NT2/D1 (cell line): ENCODE measurements around the gene MERTK.
"Not testable (repeated sequence)": the region's sequence is repeated elsewhere in the genome, so short reads cannot be mapped to it uniquely, and the experiment has no call there.

Source experiments
- DNase-seq: peaks from one replicate; pipeline ENCODE4 v3.0.0-alpha.2; 2011; ENCODE audit warnings: low read depth, low spot score
- H3K27me3 ChIP-seq: 2 replicates; pipeline ENCODE4 v1.6.0; 2011; ENCODE audit warnings: mild to moderate bottlenecking; ENCODE audit not compliant: insufficient read length, insufficient read depth
- H3K36me3 ChIP-seq: 2 replicates; pipeline ENCODE4 v1.6.1; 2011; ENCODE audit warnings: mild to moderate bottlenecking, low read length, mixed read lengths; ENCODE audit not compliant: insufficient read depth, insufficient read length
- H3K4me1 ChIP-seq: 2 replicates; pipeline ENCODE4 v1.5.1; 2011; ENCODE audit not compliant: insufficient read depth, insufficient read length
- H3K4me3 ChIP-seq: 2 replicates; pipeline ENCODE4 v1.5.1; 2011; ENCODE audit warnings: low read depth; ENCODE audit not compliant: insufficient read length
- H3K9ac ChIP-seq: 2 replicates; pipeline ENCODE4 v1.6.0; 2011; ENCODE audit warnings: low read depth; ENCODE audit not compliant: insufficient read length
- H3K9me3 ChIP-seq: 2 replicates; pipeline ENCODE4 v1.5.1; 2011; ENCODE audit warnings: mild to moderate bottlenecking, low read length; ENCODE audit not compliant: insufficient read depth
- SUZ12 ChIP-seq: IDR thresholded peaks from 2 replicates; pipeline ENCODE4 v1.6.1; 2011; ENCODE audit not compliant: insufficient read length, insufficient read depth; ENCODE audit errors: extremely low read depth
- YY1 ChIP-seq: IDR thresholded peaks from 2 replicates; pipeline ENCODE4 v1.6.1; 2011; ENCODE audit not compliant: insufficient read length, insufficient read depth
- ZNF274 ChIP-seq: IDR thresholded peaks from 2 replicates; pipeline ENCODE4 v1.6.1; 2011; ENCODE audit warnings: mild to moderate bottlenecking, low read depth, low read length

Gene MERTK

DNA sequence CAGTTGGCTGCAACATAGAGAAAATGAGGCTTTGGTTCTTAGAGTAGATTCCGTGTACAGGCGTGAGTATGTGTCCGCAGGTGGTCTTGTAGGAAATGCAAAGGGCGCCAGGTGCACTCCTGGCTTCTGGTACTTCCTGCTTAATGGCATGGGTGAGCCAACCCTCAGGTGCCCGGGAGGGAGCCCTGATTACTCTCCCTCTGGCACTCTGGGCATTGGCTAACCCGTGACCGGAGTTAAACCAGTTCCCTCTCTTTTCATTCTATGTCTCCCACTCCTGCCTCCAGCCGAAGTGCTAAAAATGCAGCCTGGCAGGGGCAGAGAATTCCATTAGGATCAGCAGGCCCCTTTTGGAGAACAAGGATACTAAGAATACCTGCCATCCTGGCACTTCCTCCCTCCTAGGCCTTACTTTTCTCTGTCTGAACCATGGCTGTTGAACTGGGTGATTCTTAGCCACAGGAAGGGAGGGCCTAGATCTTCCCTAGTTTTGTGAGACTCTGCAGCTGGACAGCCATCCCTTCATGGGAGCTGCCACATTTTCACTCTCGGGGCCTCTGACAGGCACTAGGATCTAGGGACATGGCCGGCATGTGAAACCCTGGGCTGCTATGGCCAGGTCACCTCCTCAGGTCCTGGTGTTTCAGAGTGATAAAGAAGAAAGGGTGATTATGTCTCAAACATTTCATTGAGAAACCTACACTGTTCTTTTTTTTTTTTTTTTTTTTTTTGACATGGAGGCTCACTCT lies 6.5 kb downstream of the MERTK start:
- Histone ChIP-seq H3K9ac (peak overlapping the region; percentile 4), H3K36me3 (no peaks in the 10 kb centered on the region), H3K27me3 (peaks cover 77% of the 10 kb centered on the region), H3K9me3 (no peaks in the 10 kb centered on the region), H3K4me1 (peaks cover 11% of the 10 kb centered on the region), H3K4me3 (no peak overlapping the region)
- TF ChIP-seq ZNF274 (no peak), SUZ12 (no peak), YY1 (no peak)
- DNase-seq, result no peak

DNA sequence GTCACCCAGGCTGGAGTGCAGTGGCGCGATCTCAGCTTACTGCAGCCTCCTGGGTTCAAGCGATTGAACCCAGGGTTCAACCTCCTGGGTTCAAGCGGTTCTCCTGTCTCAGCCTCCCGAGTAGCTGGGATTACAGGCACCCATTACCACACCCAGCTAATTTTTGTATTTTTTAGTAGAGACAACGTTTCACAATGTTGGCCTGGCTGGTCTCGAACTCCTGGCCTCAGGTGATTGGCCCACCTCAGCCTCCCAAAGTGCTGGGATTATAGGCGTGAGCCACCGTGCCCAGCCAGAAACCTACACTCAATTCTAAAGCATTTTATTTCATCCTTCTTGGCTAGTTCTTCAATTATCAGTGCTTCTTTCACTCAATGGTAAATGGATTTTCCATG lies 7.1 kb downstream of the MERTK start:
- DNase-seq, H3K4me3 ChIP-seq, H3K9me3 ChIP-seq, H3K36me3 ChIP-seq, H3K9ac ChIP-seq: not testable (repeated sequence)
- peaks cover 74% of the 10 kb centered on the region for H3K27me3 ChIP-seq
- peaks cover 11% of the 10 kb centered on the region for H3K4me1 ChIP-seq

DNA sequence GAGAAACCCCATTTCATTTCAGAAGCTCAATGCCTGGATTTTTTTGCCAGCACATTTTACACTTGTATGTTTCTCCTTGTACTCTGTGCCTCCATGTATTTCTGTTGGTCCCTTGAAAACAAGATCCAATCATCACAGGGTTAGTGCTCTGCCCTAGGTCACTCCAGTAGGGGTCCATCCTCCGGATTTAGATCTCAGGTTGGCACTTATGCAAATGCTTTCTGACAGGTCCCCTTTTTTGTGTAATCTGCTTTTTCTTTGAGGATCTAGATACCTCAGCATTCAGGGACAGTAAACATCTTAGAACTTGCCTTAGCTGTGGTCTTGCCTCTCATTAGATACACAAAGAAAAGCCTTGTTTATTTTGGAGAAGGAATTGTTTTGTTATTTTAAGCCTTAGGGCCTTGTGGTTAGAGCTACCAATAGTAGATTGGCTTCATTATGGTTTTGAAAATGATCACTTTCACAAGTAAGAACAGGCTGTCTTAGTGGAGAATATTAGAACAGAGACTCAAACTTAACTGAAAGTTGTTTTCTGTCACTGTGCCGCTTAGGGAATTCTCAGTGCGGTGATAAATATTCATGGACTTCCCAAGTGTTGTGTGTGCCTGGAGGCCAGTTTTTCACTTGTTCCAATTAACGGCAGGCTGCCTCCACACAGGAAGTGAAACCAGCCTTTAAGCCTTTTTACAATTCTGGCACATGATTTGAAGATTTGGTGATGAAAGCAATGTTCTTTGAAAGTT lies 7.8 kb downstream of the MERTK start:
- Histone ChIP-seq H3K4me3 (no peak overlapping the region), H3K27me3 (peaks cover 67% of the 10 kb centered on the region), H3K4me1 (peaks cover 11% of the 10 kb centered on the region), H3K9ac (no peak overlapping the region), H3K36me3 (no peaks in the 10 kb centered on the region), H3K9me3 (no peaks in the 10 kb centered on the region)
- peak; percentile 33 for DNase-seq
- TF ChIP-seq YY1 (no peak), SUZ12 (no peak), ZNF274 (no peak)

DNA sequence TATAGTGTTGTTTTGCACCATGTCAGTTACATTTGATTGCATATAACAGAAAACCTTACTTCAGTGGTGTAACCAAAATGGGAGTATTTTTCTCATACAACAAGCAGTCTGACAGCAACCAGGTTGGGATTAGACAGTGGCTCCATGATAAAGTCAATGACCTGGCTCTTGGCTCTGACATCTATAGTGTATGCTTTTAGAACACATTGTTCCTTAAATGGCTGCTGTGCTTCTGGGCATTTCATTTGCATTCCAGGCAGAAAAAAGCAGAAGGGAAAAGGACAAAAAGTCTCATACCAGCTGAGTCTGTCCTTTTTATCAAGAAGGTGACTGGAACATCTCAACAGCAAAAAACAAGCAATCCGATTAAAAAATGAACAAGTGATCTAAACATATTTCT lies 10.2 kb downstream of the MERTK start:
- peaks cover 11% of the 10 kb centered on the region for H3K4me1 ChIP-seq

DNA sequence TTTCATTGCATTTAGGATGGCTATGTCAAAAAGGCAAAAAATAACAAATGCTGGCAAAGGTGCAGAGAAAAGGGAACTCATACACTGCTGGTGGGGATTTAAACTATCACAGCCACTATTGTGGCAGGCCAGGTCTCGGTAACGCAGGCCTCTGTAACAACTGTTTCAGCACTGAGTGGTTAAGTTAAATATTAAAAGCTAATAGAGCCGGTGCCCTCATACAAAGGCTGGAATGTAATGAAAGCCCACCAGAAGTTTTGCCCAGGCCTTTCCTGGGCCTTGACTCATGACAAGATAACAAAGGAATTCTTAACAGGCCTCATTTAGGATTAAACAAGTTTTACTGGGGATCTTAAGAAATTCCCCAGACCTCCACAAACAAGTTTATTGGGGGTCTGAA lies 10.7 kb downstream of the MERTK start:
- no peak for TF ChIP-seq ZNF274
- TF ChIP-seq YY1, result no peak
- TF ChIP-seq SUZ12, result no peak
- Histone ChIP-seq H3K9ac (no peak overlapping the region), H3K27me3 (peaks cover 49% of the 10 kb centered on the region), H3K9me3 (no peaks in the 10 kb centered on the region), H3K36me3 (no peaks in the 10 kb centered on the region), H3K4me3 (no peak overlapping the region), H3K4me1 (peaks cover 9% of the 10 kb centered on the region)
- no peak for DNase-seq

More for the DNA sequence above, 10.2 kb downstream of the MERTK start:
- no peak overlapping the region for H3K9ac ChIP-seq
- H3K4me3 ChIP-seq, result no peak overlapping the region
- no peaks in the 10 kb centered on the region for H3K36me3 ChIP-seq
- no peak for TF ChIP-seq SUZ12
- TF ChIP-seq ZNF274, result no peak
- TF ChIP-seq YY1, result no peak
- peaks cover 54% of the 10 kb centered on the region for H3K27me3 ChIP-seq
- H3K9me3 ChIP-seq, result no peaks in the 10 kb centered on the region
- DNase-seq, result no peak

DNA sequence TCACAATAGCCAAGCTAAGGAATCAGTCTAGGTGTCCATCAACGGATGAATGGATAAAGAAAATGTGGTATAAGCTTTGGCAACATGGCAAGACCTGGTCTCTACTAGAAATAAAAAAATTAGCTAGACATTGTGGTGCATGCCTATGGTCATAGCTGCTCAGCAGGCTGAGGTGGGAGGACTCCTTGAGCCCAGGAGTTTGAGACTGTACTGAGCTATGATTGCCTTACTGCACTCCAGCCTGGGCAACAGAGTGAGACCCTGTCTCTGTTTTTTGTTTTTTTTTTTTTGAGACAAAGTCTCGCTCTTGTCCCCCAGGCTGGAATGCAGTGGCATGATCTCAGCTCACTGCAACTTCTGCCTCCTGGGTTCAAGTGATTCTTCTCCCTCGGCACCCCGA lies 11.6 kb downstream of the MERTK start:
- not testable (repeated sequence) for H3K4me1 ChIP-seq, DNase-seq, H3K9me3 ChIP-seq, H3K9ac ChIP-seq, H3K4me3 ChIP-seq, H3K36me3 ChIP-seq
- peaks cover 42% of the 10 kb centered on the region for H3K27me3 ChIP-seq

DNA sequence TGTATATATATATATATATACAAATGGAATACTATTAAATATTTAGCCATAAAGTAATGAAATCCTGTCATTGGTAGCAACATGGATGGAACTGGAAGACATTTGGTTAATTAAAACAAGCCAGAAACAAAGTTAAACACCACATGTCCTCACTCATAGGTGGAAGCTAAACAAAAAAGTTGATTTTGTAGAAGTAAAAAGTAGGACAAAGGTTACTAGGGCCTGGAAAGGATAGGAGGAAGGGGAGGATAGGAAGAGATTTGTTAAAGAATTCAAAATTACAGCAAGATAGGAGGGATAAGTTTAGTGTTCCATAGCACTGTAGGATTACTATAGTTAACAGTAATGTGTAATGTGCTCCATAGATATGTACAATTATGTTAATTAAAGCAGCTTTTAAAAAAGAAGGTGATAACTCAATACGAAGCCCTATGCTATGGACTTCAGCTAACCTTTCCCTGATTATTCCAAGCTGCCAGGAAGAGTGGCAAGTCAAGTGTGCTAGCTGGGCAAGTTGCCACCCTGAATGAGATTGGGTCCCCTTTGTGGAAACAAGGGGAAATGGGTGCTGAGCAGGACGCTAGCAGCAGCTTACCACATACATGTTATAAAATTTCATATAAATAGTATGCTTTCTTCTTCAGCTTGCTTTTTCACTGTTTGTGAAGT lies 12.3 kb downstream of the MERTK start:
- Histone ChIP-seq H3K36me3 (no peaks in the 10 kb centered on the region), H3K4me3 (no peak overlapping the region), H3K27me3 (peaks cover 40% of the 10 kb centered on the region), H3K4me1 (peaks cover 5% of the 10 kb centered on the region), H3K9ac (no peak overlapping the region), H3K9me3 (no peaks in the 10 kb centered on the region)
- TF ChIP-seq ZNF274 (no peak), YY1 (no peak), SUZ12 (no peak)
- DNase-seq, result no peak

DNA sequence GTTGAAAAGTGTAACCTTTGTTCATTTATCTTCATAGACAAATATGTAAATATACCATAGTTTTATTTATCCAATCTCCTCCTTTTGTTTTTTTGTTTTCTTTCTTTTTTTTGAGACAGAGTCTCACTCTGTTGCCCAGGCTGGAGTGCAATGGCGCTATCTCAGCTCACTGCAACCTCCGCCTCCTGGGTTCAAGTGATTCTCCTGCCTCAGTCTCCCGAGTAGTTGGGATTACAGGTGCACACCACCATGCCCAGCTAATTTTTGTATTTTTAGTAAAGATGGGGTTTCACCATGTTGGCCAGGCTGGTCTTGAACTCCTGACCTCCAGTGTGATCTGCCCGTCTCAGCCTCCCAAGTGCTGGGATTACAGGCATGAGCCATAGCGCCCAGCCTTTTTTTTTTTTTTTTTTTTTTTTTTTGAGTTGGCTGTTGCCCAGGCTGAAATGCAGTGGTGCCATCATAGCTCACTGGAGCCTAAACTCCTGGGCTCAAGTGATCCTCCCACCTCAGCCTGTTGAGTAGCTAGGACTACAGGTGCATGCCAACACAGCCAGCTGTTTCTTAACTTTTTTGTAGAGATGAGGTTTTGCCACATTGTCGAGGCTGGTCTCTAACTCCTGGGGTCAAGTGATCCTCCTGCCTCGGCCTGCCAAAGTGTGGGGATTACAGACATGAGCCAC lies 13.0 kb downstream of the MERTK start:
- not testable (repeated sequence) for H3K4me3 ChIP-seq, H3K4me1 ChIP-seq, H3K9ac ChIP-seq, H3K36me3 ChIP-seq, DNase-seq, H3K9me3 ChIP-seq
- H3K27me3 ChIP-seq, result peaks cover 40% of the 10 kb centered on the region
